ENCODE results near the gene MEI4.

Gene MEI4

GRCh38 chr6:77652739-77653138 lies at the start of gene MEI4:
TSS of gene MEI4 (plus strand) at chr6:77653039. CDS start at chr6:77690672, 37,633 bp downstream.
- Histone ChIP-seq H3K27ac (no peak within 1 kb of the TSS), H3K4me3 (no peak within 1 kb of the TSS)
- TF ChIP-seq CTCF (IDR thresholded peaks at IDR 0.05): no peak
- no peak for DNase-seq (ENCODE audit: low spot score)

DNA sequence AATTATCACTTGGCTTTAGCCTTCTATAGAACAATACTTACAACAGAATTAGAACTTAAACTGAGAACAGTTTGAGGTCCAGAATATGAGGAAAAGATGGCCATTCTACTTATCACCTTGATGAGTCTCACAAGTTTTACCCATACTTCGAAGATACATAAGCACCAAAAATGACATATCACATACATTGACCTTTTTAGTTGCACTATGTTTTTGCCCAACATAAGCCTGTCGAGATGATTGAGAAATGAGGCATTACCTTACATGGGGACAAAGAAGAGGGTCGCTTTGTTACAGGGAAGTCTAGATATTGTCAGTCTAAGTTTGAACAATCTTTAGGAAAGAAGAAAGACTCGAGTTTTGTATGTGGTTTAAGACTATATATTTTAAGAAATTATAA lies 48.4 kb upstream of the MEI4 start:
- no peak overlapping the region for H3K27ac ChIP-seq
- no peak overlapping the region for H3K4me3 ChIP-seq
- no peak for DNase-seq (ENCODE audit: low spot score)
- no peak for TF ChIP-seq CTCF (IDR thresholded peaks at IDR 0.05)

- Histone ChIP-seq H3K4me3 (no peak overlapping the region), H3K27ac (no peak overlapping the region)
- no peak for DNase-seq (ENCODE audit: low spot score)
- TF ChIP-seq CTCF (IDR thresholded peaks at IDR 0.05): no peak
Measured at GRCh38 chr6:77607004-77607403, 45.8 kb upstream of the MEI4 start.

- DNase-seq (ENCODE audit: low spot score): no peak
- no peak for TF ChIP-seq CTCF (IDR thresholded peaks at IDR 0.05)
- no peak overlapping the region for H3K4me3 ChIP-seq
- no peak overlapping the region for H3K27ac ChIP-seq
Measured at GRCh38 chr6:77609106-77609505, 43.7 kb upstream of the MEI4 start.

- no peak overlapping the region for H3K27ac ChIP-seq
- no peak for DNase-seq (ENCODE audit: low spot score)
- H3K4me3 ChIP-seq: no peak overlapping the region
- no peak for TF ChIP-seq CTCF (IDR thresholded peaks at IDR 0.05)
Measured at GRCh38 chr6:77619114-77619513, 33.7 kb upstream of the MEI4 start.

GRCh38 chr6:77620278-77620882 lies 32.5 kb upstream of the MEI4 start:
- no peak for TF ChIP-seq CTCF (IDR thresholded peaks at IDR 0.05)
- DNase-seq (ENCODE audit: low spot score): no peak
- H3K27ac ChIP-seq: no peak overlapping the region
- no peak overlapping the region for H3K4me3 ChIP-seq

DNA sequence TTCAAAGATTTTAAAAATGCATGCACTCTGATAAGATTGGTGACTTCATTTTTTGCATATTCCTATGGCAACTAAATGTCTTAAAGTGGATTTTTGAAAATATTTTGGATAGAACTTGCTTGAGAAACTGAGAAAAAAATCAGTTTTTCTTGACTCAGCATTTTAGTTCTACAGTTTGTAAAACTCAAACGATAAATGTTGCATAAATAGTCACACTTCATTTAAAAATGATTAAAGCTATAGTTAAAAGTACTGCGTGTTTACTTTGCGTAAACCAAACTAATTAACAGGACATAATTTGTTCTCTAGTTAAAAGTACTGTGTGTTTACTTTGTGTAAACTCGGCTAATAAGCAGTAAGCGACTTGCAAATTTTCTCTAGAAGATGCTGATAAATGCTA lies 28.3 kb upstream of the MEI4 start:
- no peak overlapping the region for H3K27ac ChIP-seq

More for the DNA sequence above, 28.3 kb upstream of the MEI4 start:
- no peak for TF ChIP-seq CTCF (IDR thresholded peaks at IDR 0.05)
- no peak overlapping the region for H3K4me3 ChIP-seq
- no peak for DNase-seq (ENCODE audit: low spot score)

Measured in coronary artery (tissue), 2 donors.